Activated CD8-positive, alpha-beta memory T cell treated with anti-CD3 and anti-CD28 coated beads for 1 hour (primary cell): ENCODE measurements around the gene HAUS8.

Experiments used
- DNase-seq, 2 donors: peaks; one replicate each; pipeline ENCODE4 v3.0.0-alpha.2; 2020; ENCODE audit warnings: low read depth in 1 of 2; ENCODE audit errors: extremely low read depth in 1 of 2

The HAUS8 gene

GRCh38 chr19:17076543-17076991 is 1.3 kb upstream of the HAUS8 start:
- DNase-seq, result no peak

- DNase-seq, result peak in 1 of 2 donors; percentile 27
These were observed 751 bp upstream of the HAUS8 start for GRCh38 chr19:17075864-17076542.

GRCh38 chr19:17074634-17075034 is 618 bp downstream of the HAUS8 start:
- DNase-seq, result no peak

- no peak for DNase-seq
These were observed 1.2 kb downstream of the HAUS8 start for GRCh38 chr19:17073869-17074633.

GRCh38 chr19:17070912-17071311 is 4.3 kb downstream of the HAUS8 start:
- no peak for DNase-seq

GRCh38 chr19:17070421-17070820 is 4.8 kb downstream of the HAUS8 start:
- DNase-seq, result no peak

GRCh38 chr19:17069193-17069592 is 6.1 kb downstream of the HAUS8 start:
- DNase-seq, result no peak

- no peak for DNase-seq
These were observed 11.8 kb downstream of the HAUS8 start for GRCh38 chr19:17063428-17063827.

- no peak for DNase-seq
These were observed 13.6 kb downstream of the HAUS8 start for GRCh38 chr19:17061691-17062090.

- DNase-seq, result no peak
These were observed 14.0 kb downstream of the HAUS8 start for GRCh38 chr19:17061205-17061604.

GRCh38 chr19:17060802-17061201 is 14.4 kb downstream of the HAUS8 start:
- no peak for DNase-seq

GRCh38 chr19:17058236-17058635 is 17.0 kb downstream of the HAUS8 start:
- no peak for DNase-seq

- DNase-seq, result no peak
These were observed 19.6 kb downstream of the HAUS8 start for GRCh38 chr19:17055636-17056035.

- DNase-seq, result no peak
These were observed 20.5 kb downstream of the HAUS8 start for GRCh38 chr19:17054746-17055145.

GRCh38 chr19:17052439-17052838 is 22.8 kb downstream of the HAUS8 start:
- no peak for DNase-seq

- DNase-seq, result no peak
These were observed 25.5 kb downstream of the HAUS8 start for GRCh38 chr19:17049711-17050280.

GRCh38 chr19:17048885-17049453 is 26.3 kb downstream of the HAUS8 start:
- DNase-seq, result no peak

- DNase-seq, result no peak
These were observed 29.2 kb downstream of the HAUS8 start for GRCh38 chr19:17045907-17046502.

GRCh38 chr19:17043744-17044143 is 31.5 kb downstream of the HAUS8 start:
- no peak for DNase-seq

GRCh38 chr19:17041976-17042375 is 33.3 kb downstream of the HAUS8 start:
- no peak for DNase-seq

- no peak for DNase-seq
These were observed 37.2 kb downstream of the HAUS8 start for GRCh38 chr19:17037966-17038500.
